Activated CD4-positive, alpha-beta T cell treated with anti-CD3 and anti-CD28 coated beads, Interleukin-2, amount 50 U/mL, for 4 hours (primary cell): Measurements from ENCODE around the gene SLC38A3.
"Not testable (repeated sequence)": the region's sequence is repeated elsewhere in the genome, so short reads cannot be mapped to it uniquely, and the experiment has no call there.

Experiments
- DNase-seq, 2 experiments: peaks; one replicate each; pipeline ENCODE4 v3.0.0-alpha.2; 2020

The SLC38A3 gene

GRCh38 chr3:50235716-50236483 is 30.8 kb downstream of the SLC38A3 start, which contains the start of gene GNAI2:
TSS of gene GNAI2 (plus strand) at chr3:50236204. CDS start at chr3:50236336, 132 bp downstream.
- peak; percentile 99 for DNase-seq

GRCh38 chr3:50236484-50237132 is 31.5 kb downstream of the SLC38A3 start:
- no peak for DNase-seq

- no peak for DNase-seq
These were observed 32.1 kb downstream of the SLC38A3 start for GRCh38 chr3:50237133-50237651.

- DNase-seq, result peak; percentile 83
These were observed 32.9 kb downstream of the SLC38A3 start for GRCh38 chr3:50237754-50238548.

GRCh38 chr3:50238549-50239026 is 33.5 kb downstream of the SLC38A3 start:
- DNase-seq, result no peak

- DNase-seq, result no peak
These were observed 34.6 kb downstream of the SLC38A3 start for GRCh38 chr3:50239649-50240048.

- no peak for DNase-seq
These were observed 36.1 kb downstream of the SLC38A3 start for GRCh38 chr3:50241163-50241562.

GRCh38 chr3:50241713-50242380 is 36.8 kb downstream of the SLC38A3 start:
- DNase-seq, result no peak

GRCh38 chr3:50242381-50242770 is 37.3 kb downstream of the SLC38A3 start:
- DNase-seq, result no peak

- DNase-seq, result peak; percentile 19 to 37
These were observed 37.9 kb downstream of the SLC38A3 start for GRCh38 chr3:50242851-50243542.

GRCh38 chr3:50243543-50243895 is 38.4 kb downstream of the SLC38A3 start:
- DNase-seq, result no peak

GRCh38 chr3:50244813-50245212 is 39.7 kb downstream of the SLC38A3 start:
- DNase-seq, result not testable (repeated sequence)

GRCh38 chr3:50245251-50245745 is 40.2 kb downstream of the SLC38A3 start:
- DNase-seq, result no peak

- DNase-seq, result peak; percentile 94 to 95
These were observed 40.9 kb downstream of the SLC38A3 start for GRCh38 chr3:50245831-50246516.

GRCh38 chr3:50246517-50246954 is 41.5 kb downstream of the SLC38A3 start:
- DNase-seq, result peak; percentile 75 to 81

GRCh38 chr3:50248387-50248786 is 43.3 kb downstream of the SLC38A3 start:
- DNase-seq, result no peak

GRCh38 chr3:50249457-50249856 is 44.4 kb downstream of the SLC38A3 start:
- no peak for DNase-seq

- DNase-seq, result no peak
These were observed 45.4 kb downstream of the SLC38A3 start for GRCh38 chr3:50250514-50250913.

- DNase-seq, result peak; percentile 47 to 57
These were observed 46.1 kb downstream of the SLC38A3 start for GRCh38 chr3:50251220-50251619.

- DNase-seq, result no peak
These were observed 49.6 kb downstream of the SLC38A3 start for GRCh38 chr3:50254577-50255250.

- no peak for DNase-seq
These were observed 50.2 kb downstream of the SLC38A3 start for GRCh38 chr3:50255251-50255615.
